Neural cell (in vitro differentiated cells): ENCODE results near the gene UMPS. TPM values are rescaled to one million over a fixed set of nuclear protein-coding genes. Genes with fewer than 3 reads are reported as not detected.

Experiments
- H2AFZ ChIP-seq: fragments of 200-600, 300-800 bp; sonication (generic), shearing (Covaris generic); 2 replicates; pipeline ENCODE4 v1.6.0; 2014; ENCODE audit warnings: low read depth, mild to moderate bottlenecking, antibody characterized with exemption, low read length, moderate library complexity
- H3F3A ChIP-seq: fragments of 200-600 bp; shearing (Covaris generic); 2 replicates; pipeline ENCODE4 v1.6.1; 2016; ENCODE audit warnings: mild to moderate bottlenecking, moderate library complexity, mixed read lengths, antibody characterized with exemption, low read length; ENCODE audit not compliant: insufficient read depth, poor library complexity, severe bottlenecking
- H3K27ac ChIP-seq: fragments of 200-600, 300-800 bp; sonication (generic), shearing (Covaris generic); 2 replicates; pipeline ENCODE4 v1.5.1; 2014; ENCODE audit warnings: mild to moderate bottlenecking, low read length, moderate library complexity
- H3K27me3 ChIP-seq: fragments of 300-800, 200-600 bp; sonication (generic), shearing (Covaris generic); 2 replicates; pipeline ENCODE4 v1.6.0; 2014; ENCODE audit warnings: mild to moderate bottlenecking, low read depth, low read length, moderate library complexity; ENCODE audit not compliant: insufficient read depth
- H3K36me3 ChIP-seq: fragments of 300-800, 200-600 bp; sonication (generic), shearing (Covaris generic); 2 replicates; pipeline ENCODE4 v1.5.1; 2014; ENCODE audit warnings: mild to moderate bottlenecking, antibody characterized with exemption, low read length, moderate library complexity; ENCODE audit not compliant: insufficient read depth
- H3K4me2 ChIP-seq: fragments of 300-800, 200-600 bp; sonication (generic), shearing (Covaris generic); 2 replicates; pipeline ENCODE4 v1.6.0; 2014; ENCODE audit warnings: mild to moderate bottlenecking, low read length
- H3K4me3 ChIP-seq: fragments of 300-800, 200-600 bp; sonication (generic), shearing (Covaris generic); 2 replicates; pipeline ENCODE4 v1.5.1; 2014; ENCODE audit warnings: mild to moderate bottlenecking, low read length, moderate library complexity
- H3K79me2 ChIP-seq: fragments of 200-600 bp; shearing (Covaris generic); replicated peaks from 2 replicates; pipeline ENCODE4 v1.6.0; 2014; ENCODE audit warnings: mild to moderate bottlenecking, low read length, moderate library complexity; ENCODE audit not compliant: insufficient read depth
- H3K9ac ChIP-seq: fragments of 300-800, 200-600 bp; sonication (generic), shearing (Covaris generic); 2 replicates; pipeline ENCODE4 v1.6.1; 2016; ENCODE audit warnings: mild to moderate bottlenecking, low read length, mixed read lengths
- H3K9me2 ChIP-seq: fragments of 200-600 bp; shearing (Covaris generic); 2 replicates; pipeline ENCODE4 v1.6.1; 2016; ENCODE audit warnings: mild to moderate bottlenecking, low read length, mixed read lengths; ENCODE audit not compliant: insufficient read depth
- H3K9me3 ChIP-seq: fragments of 200-600, 300-800 bp; sonication (generic), shearing (Covaris generic); 2 replicates; pipeline ENCODE4 v1.6.1; 2016; ENCODE audit warnings: mild to moderate bottlenecking, mixed run types, low read length, moderate library complexity, mixed read lengths
- H4K20me1 ChIP-seq: fragments of 200-600 bp; shearing (Covaris generic); 2 replicates; pipeline ENCODE4 v1.6.1; 2016; ENCODE audit warnings: mild to moderate bottlenecking, mixed run types; ENCODE audit not compliant: insufficient read depth
- EP300 ChIP-seq: fragments of 450-650 bp; conservative IDR thresholded peaks from 2 replicates; pipeline ENCODE4 v1.6.1; 2014; ENCODE audit warnings: antibody characterized with exemption, mild to moderate bottlenecking, moderate library complexity; ENCODE audit not compliant: poor library complexity, severe bottlenecking
- EZH2 ChIP-seq: fragments of 200-600, 300-800 bp; shearing (Covaris generic), sonication (generic); IDR thresholded peaks from 2 replicates; pipeline ENCODE4 v1.6.1; 2014; ENCODE audit warnings: antibody characterized with exemption, low read length, borderline replicate concordance, mild to moderate bottlenecking; ENCODE audit not compliant: insufficient read depth, poor library complexity, severe bottlenecking
- MXI1 ChIP-seq: fragments of 450-650 bp; conservative IDR thresholded peaks from 2 replicates; pipeline ENCODE4 v1.6.1; 2014; ENCODE audit warnings: antibody characterized with exemption, mild to moderate bottlenecking; ENCODE audit not compliant: poor library complexity, severe bottlenecking
- POLR2AphosphoS5 ChIP-seq: IDR thresholded peaks from 2 replicates; pipeline ENCODE4 v1.6.1; 2012
- RAD21 ChIP-seq: fragments of 450-650 bp; conservative IDR thresholded peaks from 2 replicates; pipeline ENCODE4 v1.6.1; 2014; ENCODE audit warnings: antibody characterized with exemption, mild to moderate bottlenecking, moderate library complexity
- REST ChIP-seq: IDR thresholded peaks from 2 replicates; pipeline ENCODE4 v1.6.1; 2012; ENCODE audit warnings: borderline replicate concordance
- SMC3 ChIP-seq: fragments of 450-650 bp; conservative IDR thresholded peaks from 2 replicates; pipeline ENCODE4 v1.6.1; 2014; ENCODE audit warnings: antibody characterized with exemption, mild to moderate bottlenecking, moderate library complexity; ENCODE audit not compliant: poor library complexity
- TAF1 ChIP-seq: IDR thresholded peaks from 2 replicates; pipeline ENCODE4 v1.6.1; 2012; ENCODE audit warnings: low read depth
- polyA plus RNA-seq: library from polyadenylated mRNA; depleted of rRNA; stranded (reverse); fragments of >200 nt; gene quantifications from 2 replicates; pipeline ENCODE4 v1.2.3, GENCODE V29; 2014
- TF ChIP-seq, protein P1 (sequence below): fragments of 450-650 bp; IDR thresholded peaks from 2 replicates; pipeline ENCODE4 v1.5.1; 2014; ENCODE audit warnings: antibody characterized with exemption, mild to moderate bottlenecking, moderate library complexity; ENCODE audit not compliant: poor library complexity, severe bottlenecking

UMPS gene
- polyA plus RNA-seq, 1 donor from 2014 or later: 22.5 TPM

GRCh38 chr3:124685067-124685466, 45.2 kb upstream of the UMPS start:
- H3K27ac ChIP-seq: no peak overlapping the region
- no peak overlapping the region for H3K9ac ChIP-seq
- H3K4me3 ChIP-seq: no peak overlapping the region
- no peak overlapping the region for H2AFZ ChIP-seq
- no peaks in the 10 kb centered on the region for H3K9me3 ChIP-seq
- no peaks in the 10 kb centered on the region for H3K79me2 ChIP-seq
- no peaks in the 10 kb centered on the region for H3K9me2 ChIP-seq
- H3K4me2 ChIP-seq: no peak overlapping the region
- TF ChIP-seq REST (no peak), SMC3 (no peak), MXI1 (no peak), TAF1 (no peak), RAD21 (no peak), EZH2 (no peak), POLR2AphosphoS5 (no peak), EP300 (no peak)
- TF ChIP-seq, protein P1, sequence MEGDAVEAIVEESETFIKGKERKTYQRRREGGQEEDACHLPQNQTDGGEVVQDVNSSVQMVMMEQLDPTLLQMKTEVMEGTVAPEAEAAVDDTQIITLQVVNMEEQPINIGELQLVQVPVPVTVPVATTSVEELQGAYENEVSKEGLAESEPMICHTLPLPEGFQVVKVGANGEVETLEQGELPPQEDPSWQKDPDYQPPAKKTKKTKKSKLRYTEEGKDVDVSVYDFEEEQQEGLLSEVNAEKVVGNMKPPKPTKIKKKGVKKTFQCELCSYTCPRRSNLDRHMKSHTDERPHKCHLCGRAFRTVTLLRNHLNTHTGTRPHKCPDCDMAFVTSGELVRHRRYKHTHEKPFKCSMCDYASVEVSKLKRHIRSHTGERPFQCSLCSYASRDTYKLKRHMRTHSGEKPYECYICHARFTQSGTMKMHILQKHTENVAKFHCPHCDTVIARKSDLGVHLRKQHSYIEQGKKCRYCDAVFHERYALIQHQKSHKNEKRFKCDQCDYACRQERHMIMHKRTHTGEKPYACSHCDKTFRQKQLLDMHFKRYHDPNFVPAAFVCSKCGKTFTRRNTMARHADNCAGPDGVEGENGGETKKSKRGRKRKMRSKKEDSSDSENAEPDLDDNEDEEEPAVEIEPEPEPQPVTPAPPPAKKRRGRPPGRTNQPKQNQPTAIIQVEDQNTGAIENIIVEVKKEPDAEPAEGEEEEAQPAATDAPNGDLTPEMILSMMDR: no peak
- H3K27me3 ChIP-seq: no peaks in the 10 kb centered on the region
- H4K20me1 ChIP-seq: no peaks in the 10 kb centered on the region
- H3K36me3 ChIP-seq: peaks cover 4% of the 10 kb centered on the region
- H3F3A ChIP-seq: no peaks in the 10 kb centered on the region

- Histone ChIP-seq H3K36me3 (no peaks in the 10 kb centered on the region), H3K27ac (no peak overlapping the region), H3K9me2 (no peaks in the 10 kb centered on the region), H3K4me2 (no peak overlapping the region), H4K20me1 (no peaks in the 10 kb centered on the region), H3K9me3 (no peaks in the 10 kb centered on the region), H3K9ac (no peak overlapping the region), H3F3A (no peaks in the 10 kb centered on the region), H3K4me3 (no peak overlapping the region), H2AFZ (no peak overlapping the region), H3K27me3 (no peaks in the 10 kb centered on the region), H3K79me2 (no peaks in the 10 kb centered on the region)
- TF ChIP-seq RAD21: no peak
- no peak for TF ChIP-seq EP300
- no peak for TF ChIP-seq SMC3
- TF ChIP-seq POLR2AphosphoS5: no peak
- no peak for TF ChIP-seq TAF1
- TF ChIP-seq MXI1: no peak
- TF ChIP-seq, protein P1: no peak
- no peak for TF ChIP-seq REST
- TF ChIP-seq EZH2: no peak
Observed at GRCh38 chr3:124685481-124685880, 44.8 kb upstream of the UMPS start.
